Measurements from ENCODE around the gene NPHP4.
A peak's percentile ranks its signal among the peaks of the same experiment; 100 is the strongest.

The NPHP4 gene

DNA sequence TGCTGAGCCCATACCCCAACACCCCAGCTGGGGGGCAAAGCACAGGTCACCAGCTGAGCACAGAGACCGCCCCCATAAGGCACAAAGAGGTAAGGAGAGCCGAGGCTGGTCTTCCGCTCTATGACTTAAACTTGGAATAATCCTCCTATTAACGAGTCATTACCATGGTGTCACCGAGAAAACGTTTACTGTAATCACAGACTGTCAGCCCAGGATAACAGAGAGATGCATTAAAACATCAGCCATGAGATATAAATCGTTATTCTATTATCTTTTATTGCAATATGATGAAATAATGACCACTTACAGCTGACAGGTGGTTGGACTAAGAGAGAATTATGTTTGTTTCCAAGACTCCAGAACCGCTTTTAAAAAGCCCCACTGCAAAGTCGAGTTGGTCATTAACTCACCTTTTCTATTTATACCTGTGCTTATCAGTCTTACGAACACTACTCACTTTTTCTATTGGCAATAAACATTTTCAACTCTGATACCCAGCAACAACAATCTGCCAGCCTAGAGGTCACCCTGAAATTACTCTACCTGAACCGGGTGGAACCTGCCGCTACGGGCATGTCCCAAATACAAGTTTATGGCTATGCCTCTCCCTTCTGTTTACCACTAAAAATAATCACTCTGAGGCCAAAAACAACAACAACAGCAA lies 21.5 kb downstream of the NPHP4 start:
- DNase-seq (ENCODE audit: low spot score) = no peak

DNA sequence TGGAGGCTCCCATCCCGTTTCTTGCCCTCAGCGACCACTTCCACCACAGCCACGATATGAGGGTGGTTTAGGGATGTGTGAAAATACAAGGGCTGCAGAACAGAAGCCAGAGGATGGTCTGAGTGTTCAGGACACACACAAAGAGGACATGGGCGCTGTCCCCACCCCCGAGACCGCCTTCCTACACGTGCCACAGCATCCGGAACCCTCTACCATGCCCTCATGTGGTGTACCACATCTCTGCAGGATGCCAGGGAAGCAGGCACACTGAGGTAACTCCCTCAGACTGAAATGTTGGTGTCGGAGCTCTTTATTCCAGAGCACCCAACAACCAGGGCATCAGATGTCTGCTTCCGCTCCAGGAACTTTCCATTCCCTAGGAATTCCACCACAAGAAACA lies 23.1 kb downstream of the NPHP4 start:
- DNase-seq (ENCODE audit: low spot score) = no peak

DNA sequence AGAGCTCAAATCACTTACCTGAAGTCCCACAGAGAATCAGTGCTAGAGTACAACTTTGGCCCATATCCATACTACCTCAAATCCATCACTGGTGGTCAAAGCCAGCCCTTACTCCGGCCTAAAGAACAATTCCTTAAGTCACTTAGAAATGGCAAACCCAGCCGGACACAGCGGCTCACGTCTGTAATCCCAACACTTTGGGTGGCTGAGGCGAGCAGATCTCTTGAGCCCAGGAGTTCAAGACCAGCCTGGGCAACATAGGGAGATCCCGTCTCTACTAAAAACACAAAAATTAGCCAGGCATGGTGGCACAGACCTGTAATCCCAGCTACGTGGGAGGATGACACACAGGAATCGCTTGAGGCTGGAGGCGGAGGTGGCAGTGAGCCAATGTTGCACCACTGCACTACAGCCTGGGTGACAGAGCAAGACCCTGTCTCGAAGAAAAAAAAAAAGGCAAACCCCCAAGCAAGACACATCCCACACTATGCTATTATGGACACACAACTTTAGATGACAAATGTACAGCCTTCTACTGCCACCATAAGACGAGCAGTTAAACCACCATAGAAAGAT lies 24.0 kb downstream of the NPHP4 start:
- DNase-seq (ENCODE audit: low spot score) = no peak

DNA sequence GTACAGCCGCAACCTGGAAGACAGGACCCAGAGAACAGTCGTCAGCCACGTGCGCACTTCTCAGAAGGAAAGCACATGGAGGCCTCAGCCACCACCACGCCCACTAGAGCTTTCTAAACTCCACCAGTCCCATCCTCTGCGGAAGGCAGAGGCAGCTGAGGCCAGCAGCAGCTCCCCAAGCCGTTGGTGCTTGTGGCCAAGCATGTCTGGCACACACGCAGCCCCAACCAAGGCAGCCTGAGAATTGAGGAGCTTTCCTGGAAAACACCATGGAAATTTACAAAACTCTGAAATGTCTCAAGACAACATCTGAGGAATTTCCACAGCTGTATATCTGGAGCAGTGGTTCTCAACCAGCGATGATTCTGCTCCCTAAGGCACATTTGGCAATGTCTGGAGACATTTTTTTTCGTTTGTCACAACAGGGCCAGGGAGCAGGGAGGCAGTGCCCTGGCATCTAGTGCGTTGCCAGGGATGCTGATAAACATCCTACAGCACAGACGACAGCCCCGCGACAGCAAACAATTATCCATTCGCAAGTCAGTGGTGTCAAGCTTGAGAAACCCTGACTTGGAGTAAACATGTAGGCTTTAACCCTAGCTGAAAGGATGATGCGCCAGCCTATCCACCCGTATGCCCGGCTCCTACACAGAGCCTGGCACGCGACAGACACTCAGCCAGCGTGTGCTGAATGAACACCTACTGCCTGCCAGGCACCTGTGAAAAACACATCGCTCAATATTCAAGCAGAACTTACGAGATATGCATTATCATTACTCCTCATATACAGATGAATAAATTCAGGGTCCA lies 24.7 kb downstream of the NPHP4 start:
- DNase-seq (ENCODE audit: low spot score) = no peak

DNA sequence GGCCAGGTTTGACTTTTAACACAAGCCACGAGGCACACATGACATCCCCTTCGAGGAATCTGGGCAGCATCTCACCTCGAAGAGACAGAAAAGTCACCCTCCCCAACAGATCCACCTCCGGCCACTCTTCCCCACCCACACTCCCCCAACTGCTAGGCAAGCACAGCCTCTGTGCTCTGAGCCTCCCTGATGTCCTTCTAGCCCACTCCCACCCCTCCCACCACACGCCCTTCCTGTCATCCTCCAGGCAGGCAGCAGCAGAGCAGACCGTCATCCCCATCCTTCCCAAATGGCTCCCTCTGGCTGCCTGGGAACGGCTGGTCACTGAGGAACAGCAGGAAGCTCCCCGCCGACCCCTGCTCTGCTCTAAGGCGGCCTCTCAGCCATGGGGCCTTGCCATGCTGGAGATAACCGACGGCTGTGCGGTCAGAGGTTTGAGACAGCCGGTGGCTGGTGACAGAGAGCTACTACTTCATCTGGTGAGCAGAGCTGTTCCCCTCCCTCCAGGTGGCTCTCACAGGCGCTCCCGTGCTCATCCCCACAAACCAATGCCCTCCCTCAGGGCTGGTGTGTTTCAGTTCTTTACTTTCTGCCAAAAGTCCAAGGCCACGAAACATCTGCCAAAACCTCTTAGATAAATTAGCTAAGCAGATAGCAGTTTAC lies 25.6 kb downstream of the NPHP4 start:
- no peak for DNase-seq (ENCODE audit: low spot score)

DNA sequence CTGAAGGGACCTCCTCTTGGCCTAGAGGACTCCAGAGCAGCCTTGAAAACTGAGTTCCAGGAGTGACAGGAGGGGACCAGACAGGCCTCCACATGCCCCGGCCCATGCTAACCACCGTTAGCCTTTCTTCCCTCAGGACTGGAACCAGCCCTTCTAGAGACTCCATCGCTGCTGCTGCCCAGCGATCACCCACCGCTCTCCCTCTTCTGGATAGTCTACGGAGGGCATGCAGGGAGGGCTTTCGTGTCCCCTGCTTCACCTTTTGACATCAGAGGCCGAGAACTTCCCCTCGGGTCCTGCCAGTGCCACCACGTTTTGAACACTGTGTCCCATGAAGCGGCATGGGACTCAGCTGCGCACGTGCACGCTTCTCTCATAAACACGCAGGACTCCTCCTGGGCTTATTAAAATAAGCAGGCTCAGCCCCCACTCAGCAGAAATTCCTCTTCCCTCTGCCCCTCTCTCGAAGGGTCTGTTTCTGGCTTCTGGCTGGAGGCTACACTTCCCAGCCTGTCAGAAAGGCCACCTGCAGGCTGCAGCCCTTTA lies 26.6 kb downstream of the NPHP4 start:
- DNase-seq (ENCODE audit: low spot score) = no peak

DNA sequence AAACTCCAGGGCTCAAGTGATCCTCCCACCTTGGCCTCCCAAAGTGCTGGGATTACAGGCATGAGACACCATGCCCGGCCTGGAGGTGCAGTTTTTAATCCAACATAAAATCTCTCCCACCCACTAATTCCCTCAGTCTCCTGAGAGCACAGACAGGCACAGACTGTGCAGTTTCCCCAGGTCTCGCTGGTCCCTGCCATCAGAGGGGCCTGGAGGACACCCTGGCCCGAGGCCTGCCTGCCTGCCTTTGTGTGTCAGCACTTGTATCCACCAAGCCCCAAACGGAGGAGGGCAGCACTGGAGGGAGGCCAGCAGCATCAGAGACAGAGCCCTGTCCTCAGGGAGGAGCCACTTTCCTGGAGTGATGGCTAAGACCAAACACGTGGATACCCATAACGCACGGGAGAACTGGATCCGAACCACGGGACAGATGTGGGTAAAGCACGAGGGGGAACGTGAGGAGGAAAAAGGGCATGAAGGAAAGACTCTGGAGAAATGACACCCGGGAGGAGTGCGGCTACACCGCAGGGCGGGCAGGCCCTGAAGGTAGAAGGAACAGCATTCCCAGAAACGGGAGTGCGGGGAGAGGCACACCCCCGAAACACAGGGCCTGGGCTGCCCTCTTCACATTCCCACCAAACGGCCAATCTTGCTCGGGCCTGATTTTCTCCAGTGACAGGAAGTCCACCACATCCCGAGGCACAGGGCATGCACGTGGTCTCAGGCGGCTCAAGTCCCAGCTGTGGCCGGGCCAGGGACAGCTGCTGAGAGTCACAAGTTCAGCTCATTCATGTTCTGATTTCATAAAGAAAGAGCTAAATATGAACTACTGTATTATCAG lies 29.7 kb downstream of the NPHP4 start:
- DNase-seq (ENCODE audit: low spot score) = no peak

DNA sequence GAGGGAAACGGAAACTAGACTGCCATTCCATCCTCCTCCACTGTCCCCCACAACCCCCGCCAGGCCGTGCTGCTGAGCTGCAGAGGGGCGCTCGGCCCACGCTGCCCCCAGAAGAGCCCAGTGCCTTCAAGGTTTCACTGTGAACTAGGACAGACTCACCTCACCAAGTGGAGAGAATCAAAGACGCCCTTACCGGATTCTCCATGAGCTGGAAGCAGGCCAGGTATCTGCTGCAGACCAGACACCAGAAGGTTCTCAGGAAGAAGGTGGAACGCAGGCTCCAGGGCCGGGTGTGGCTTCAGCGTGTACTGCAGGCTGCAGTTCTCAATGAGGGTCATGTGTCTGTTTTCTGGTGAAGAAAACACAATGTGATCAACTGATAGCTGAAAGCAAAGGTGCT lies 30.6 kb downstream of the NPHP4 start:
- DNase-seq (ENCODE audit: low spot score) = peak; percentile 38

DNA sequence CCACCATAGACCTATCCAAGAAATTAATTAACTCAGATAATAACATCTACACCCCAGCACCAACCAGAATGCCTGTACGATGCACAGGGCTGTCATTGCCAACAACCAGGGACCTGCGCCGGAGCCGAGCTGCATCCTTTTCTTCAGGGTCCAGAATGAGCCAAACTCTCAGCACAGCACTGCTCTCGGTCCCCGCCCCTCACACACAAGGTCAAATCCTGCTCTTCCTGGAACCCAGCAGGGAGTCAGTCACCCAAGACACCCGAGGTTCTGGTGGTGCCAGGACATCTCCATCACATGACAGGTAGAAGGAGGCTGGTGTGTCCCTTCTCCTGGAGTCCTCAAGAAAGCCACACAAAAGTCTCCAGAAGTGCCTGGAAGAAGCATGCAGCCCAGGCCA lies 31.9 kb downstream of the NPHP4 start:
- no peak for DNase-seq (ENCODE audit: low spot score)

DNA sequence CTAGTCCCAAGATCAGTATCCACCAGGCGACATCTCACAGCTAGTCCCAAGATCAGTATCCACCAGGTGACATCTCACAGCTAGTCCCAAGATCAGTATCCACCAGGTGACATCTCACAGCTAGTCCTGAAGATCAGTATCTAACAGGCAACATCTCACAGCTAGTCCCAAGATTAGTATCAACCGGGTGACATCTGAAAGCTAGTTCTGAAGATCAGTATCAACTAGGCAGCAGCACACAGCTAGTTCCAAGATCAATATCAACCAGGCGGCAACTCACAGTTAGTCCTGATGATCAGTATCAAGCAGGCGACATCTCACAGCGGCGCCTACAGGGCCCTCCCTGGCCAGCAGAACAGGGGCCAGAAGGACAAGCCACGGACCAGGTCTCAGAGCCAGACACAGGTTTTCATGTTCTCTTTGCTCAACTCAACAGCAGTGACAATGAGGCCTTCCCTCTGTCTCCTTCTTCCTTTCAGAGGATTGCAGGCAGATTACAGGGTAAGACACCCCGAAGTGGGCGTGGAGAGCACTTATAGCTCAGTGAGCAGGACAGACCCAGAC lies 32.5 kb downstream of the NPHP4 start:
- DNase-seq (ENCODE audit: low spot score) = no peak

DNA sequence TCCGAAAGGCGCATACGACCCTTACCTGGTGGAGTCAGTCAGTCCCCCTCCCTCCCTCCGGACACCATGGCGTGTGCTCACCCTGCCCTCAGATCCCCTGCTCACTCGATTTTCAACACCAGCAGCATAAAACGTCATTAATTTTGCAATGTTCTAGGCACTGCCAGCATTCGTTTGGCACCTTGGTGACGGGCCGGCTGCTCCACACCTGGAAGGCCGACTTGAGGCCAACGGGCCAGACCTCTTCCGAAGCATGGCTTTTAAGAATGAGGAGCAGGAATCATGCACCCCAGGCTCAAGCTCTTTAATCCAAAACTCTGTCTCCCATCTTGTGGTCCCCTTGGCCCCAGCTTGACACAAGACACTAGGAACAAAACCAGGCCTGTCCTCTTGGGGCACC lies 33.1 kb downstream of the NPHP4 start:
- DNase-seq (ENCODE audit: low spot score) = no peak

DNA sequence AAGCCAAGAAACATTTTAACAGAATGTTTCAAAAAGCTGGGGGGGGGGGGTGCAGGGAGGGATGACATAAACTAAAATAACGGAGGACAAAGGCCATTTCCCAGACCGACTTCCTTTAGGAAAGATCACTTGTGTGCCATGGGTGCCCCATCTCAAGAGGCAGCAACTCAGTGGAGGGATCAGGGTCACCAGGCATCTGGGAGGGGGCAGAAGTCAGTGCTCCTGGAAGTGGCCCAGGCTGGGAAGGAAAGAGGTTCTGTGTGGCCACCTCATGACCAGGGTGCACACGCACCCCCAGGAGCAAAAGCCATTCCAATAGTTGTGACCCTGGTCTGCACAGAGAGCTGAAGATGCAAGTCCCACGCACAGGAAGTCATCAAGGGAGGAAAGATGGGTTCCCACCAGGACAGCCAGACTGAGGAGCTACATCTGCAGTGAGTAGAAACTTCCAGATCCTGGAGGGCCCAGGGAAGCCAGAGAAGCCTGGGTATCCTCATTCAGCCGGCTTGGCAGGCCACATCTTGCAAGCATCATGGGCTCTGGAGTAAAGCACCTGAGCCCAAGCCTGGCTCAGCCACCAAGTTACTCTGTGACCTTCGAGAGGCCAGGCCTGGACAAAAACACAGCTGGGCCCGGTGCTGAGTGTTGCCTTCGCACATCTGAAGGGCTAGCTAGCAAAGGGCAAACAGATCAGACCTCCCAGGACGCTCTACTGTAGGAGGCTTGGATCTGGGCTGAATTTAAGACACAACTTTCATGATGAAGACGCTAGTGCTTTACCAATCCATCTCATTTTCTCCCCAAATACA lies 36.0 kb downstream of the NPHP4 start:
- DNase-seq (ENCODE audit: low spot score) = no peak

DNA sequence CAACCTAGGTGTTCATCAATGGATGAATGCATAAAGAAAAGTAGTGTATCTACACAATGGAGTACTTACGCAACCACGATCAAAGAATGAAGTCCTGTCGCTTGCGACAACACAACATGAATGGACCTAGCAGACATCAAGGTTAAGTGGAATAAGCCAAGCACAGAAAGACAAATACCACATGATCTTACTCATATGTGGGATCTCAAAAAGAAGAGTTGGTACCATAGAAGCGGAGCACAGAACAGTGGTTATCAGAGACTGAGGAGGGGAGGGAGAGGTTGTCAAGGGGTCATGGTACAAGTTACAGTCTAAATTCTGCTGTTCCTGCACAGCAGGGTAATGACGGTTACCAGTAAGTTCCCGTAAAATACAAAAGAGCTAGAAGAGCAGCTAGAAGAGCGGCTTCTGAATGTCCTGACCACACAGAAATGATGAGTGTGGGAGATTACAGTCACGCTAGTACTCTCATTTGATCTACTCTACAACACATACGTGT lies 36.7 kb downstream of the NPHP4 start:
- no peak for DNase-seq (ENCODE audit: low spot score)

DNA sequence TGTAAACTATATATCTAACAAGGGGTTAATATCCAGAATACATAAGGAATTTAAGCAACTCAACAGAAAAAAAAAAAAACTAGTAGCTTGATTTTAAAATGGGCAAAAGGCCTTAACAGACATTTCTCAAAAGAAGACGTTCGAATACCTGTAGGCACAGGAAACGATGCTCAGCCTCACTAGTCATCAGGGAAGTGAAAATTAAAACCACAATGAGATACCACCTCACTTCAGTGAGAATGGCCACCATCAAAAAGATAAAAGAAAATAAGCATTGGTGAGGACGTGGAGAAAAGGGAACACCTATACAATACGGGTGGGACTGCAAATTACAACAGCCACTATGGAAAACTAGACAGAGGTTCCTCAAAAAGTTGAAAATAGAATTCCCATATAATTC lies 37.3 kb downstream of the NPHP4 start:
- DNase-seq (ENCODE audit: low spot score) = no peak

DNA sequence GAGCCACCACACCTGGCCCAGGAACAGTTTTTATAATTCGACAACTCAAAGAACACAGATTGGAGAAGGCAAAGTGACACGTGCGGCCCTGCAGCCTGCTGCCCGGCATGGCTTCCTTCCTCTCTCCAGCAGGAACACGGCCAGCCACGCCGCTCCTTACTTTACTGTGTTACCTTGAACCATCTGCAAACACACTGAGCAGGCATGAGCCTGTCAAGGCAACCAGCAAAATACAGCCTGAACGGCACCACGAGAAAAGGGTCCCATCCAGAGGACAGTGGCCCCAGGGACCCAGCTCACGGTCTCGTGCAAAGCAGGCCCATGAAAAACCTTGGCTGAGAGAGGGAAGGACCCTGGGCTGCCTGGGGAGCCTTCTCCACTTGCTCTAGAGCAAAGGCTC lies 38.8 kb downstream of the NPHP4 start:
- DNase-seq (ENCODE audit: low spot score) = no peak

DNA sequence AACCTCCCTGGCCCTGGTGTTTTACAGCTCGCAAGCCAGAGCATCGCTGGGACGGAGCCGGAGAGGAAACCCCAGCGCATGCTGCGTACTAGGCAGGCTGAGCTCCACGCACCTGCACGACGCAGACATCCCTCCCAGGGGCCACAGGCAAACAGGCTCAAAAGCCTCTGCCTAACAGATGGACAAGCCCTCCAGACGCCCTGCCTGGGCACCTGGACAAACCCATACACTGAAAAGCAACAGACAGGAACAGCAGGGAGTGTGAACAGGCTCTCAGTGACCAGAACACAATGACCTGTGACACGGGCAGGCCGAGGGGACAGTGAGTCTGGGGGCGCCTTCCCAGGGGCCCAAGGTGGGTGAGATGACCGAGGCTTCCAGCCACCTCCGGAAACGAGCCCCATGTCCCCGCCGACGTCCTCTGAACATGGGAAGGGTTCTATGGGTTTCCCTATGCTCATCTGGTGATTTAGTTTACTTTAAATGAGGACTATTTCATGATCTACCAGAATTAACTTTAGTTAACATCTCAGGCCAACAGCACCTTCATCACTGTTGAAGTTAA lies 40.3 kb downstream of the NPHP4 start:
- no peak for DNase-seq (ENCODE audit: low spot score)

DNA sequence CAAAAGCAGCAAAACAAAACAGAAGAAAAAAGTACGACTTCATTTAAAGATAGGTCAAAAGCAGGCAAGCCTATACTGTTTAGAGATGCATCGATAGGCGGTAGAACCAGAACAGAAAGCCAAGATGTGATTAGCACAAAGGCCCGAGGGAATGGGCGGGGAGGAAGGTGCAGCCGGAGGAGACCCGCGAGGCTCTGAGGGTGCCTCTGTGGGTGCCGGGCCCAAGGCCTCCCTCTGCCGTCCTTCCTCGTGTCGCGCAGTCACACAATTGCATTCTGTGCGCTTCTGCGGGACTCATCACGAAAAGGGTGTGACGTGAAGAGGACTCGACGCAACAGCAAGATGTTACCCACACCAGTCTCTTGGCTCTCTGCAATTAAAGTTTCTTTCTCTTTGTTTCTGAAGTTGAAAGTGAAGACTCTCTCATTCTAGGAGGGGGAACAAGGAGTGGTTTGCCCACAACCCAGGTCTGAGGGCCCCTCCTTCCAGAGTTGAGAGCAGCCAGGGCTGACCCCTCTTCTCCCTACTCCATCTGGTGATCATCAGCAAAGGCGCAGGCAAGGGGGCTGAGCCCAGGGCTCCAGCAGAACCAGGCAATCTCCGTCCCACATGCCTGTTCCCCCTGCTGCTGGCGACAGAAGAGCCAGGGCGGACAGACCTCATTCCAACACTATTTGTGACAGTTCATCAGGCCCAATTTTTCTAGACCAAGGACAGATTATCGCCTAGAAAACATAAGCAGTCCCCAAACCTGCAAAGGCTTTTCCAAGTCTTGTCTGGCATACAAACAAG lies 41.0 kb downstream of the NPHP4 start:
- no peak for DNase-seq (ENCODE audit: low spot score)

DNA sequence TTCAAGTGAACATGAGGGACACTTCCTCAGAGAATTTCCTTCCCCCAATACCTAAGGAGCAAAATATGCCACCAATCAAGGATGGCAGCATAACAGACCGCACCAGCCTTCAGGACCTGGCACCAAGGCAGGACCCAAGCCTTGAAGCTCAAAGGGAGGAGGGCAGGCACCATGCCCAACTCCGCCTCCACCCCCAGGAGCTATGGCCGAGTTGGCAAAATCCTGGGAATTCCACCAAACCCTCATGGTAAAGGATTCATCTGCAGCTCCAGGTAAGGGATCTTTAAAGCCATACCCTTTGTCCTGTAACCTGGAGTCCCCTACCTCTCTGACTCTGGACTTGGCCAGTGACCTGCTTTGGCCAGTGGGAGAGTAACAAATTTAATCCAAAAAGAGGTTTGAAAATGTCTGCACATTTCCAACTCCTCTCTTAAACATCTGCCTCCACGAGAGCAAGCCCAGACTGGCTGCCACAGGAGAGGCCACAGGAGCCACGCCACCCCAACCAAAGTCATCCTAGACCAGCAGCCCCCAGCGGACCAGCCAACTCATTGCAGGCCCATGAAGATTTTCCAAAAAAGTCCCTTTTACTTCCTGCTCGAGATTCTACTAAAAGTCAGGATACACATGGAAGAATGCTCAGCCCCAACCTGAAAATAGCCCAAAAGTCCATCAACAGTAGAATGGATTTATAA lies 41.9 kb downstream of the NPHP4 start:
- DNase-seq (ENCODE audit: low spot score) = no peak

DNA sequence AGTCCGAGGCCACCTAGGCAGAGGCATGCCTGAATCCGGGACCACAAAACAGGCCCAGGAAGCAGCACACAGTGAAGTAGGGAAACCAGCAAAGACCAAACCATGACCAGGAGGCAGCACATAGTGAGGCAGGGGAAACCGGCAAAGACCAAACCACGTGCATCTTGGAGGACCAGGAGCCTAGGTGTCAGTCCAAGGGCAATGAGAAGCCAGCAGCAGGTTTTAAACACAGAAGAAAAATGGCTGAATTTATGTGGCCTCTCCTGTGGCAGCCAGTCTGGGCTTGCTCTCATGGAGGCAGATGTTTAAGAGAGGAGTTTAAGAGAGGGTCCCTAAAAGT lies 42.5 kb downstream of the NPHP4 start:
- DNase-seq (ENCODE audit: low spot score) = no peak

All from kidney capillary endothelial cell (primary cell).